SK-N-MC (cell line): ENCODE measurements around the gene MAP3K9.

Experiments used
- EZH2 ChIP-seq: fragments of 200-600 bp; sonication (generic); IDR thresholded peaks from one replicate; pipeline ENCODE4 v1.6.1; 2017; ENCODE audit warnings: antibody characterized with exemption
- FOXP2 ChIP-seq: optimal IDR thresholded peaks from 2 replicates; pipeline ENCODE3; 2011; ENCODE audit warnings: mild to moderate bottlenecking, moderate library complexity; ENCODE audit not compliant: insufficient read depth; ENCODE audit errors: extremely low read length, control extremely low read depth
- POLR2AphosphoS5 ChIP-seq: IDR thresholded peaks from 2 replicates; pipeline ENCODE4 v1.6.1; 2012; ENCODE audit warnings: mild to moderate bottlenecking, low read depth, low read length, borderline replicate concordance

DNA sequence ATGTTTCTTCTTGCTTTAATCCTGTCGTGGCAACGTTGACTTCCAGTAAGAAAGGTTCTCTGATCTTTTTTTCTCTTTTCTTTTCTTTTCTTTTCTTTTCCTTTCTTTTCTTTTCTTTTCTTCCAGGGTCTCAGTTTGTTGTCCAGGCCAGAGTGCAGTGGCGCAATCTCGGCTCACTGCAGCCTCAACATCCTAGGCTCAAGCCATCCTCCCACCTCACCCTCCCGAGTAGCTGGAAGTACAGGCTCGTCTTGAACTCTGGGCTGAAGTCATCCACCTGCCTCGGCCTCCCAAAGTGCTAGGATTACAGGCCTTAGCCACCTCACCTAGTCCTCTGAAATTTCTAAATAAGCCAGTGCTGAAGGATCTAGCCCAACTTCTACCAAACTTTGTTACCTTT lies 1.3 kb upstream of the MAP3K9 start:
- no peak for TF ChIP-seq POLR2AphosphoS5
- TF ChIP-seq EZH2: no peak
- no peak for TF ChIP-seq FOXP2
